OCI-LY7 (cell line): ENCODE measurements around the gene OXLD1.

Experiments used
- CTCF ChIP-seq: fragments of 200-600 bp; sonication (generic); conservative IDR thresholded peaks from 2 replicates; pipeline ENCODE4 v1.5.1; 2014; ENCODE audit warnings: mild to moderate bottlenecking, antibody characterized with exemption, low read length, moderate library complexity, mixed read lengths
- EZH2phosphoT487 ChIP-seq: fragments of 200-600 bp; sonication (generic); IDR thresholded peaks from 2 replicates; pipeline ENCODE4 v1.6.1; 2018; ENCODE audit warnings: low read depth, borderline replicate concordance, mild to moderate bottlenecking, mixed run types, antibody characterized with exemption, low read length, moderate library complexity, mixed read lengths

GRCh38 chr17:81690066-81690465 is 23.7 kb upstream of the OXLD1 start:
- no peak for TF ChIP-seq CTCF
- TF ChIP-seq EZH2phosphoT487, result no peak
